Stimulated activated CD8-positive, alpha-beta memory T cell treated with anti-CD3 and anti-CD28 coated beads, Interleukin-4, amount 100 ng/mL, for 4 hours (primary cell): Measurements from ENCODE around the gene RTN1.

Experiments
- DNase-seq, 2 donors: peaks; one replicate each; pipeline ENCODE4 v3.0.0-alpha.2; 2020; ENCODE audit warnings: low read depth in 2 of 2, low spot score in 1 of 2

Gene RTN1

GRCh38 chr14:59788176-59788575 lies 82.4 kb downstream of the RTN1 start:
- DNase-seq = no peak

- no peak for DNase-seq
Measured at GRCh38 chr14:59787045-59787674, 83.4 kb downstream of the RTN1 start.

- no peak for DNase-seq
Measured at GRCh38 chr14:59785629-59786028, 84.9 kb downstream of the RTN1 start.

- DNase-seq = no peak
Measured at GRCh38 chr14:59782760-59783159, 87.8 kb downstream of the RTN1 start.

GRCh38 chr14:59777006-59777579 lies 93.5 kb downstream of the RTN1 start:
- no peak for DNase-seq

GRCh38 chr14:59776468-59776867 lies 94.1 kb downstream of the RTN1 start:
- DNase-seq = no peak

- DNase-seq = no peak
Measured at GRCh38 chr14:59772233-59772632, 98.3 kb downstream of the RTN1 start.

- DNase-seq = no peak
Measured at GRCh38 chr14:59771577-59771976, 99.0 kb downstream of the RTN1 start.

GRCh38 chr14:59769586-59769985 lies 101.0 kb downstream of the RTN1 start:
- DNase-seq = no peak

GRCh38 chr14:59768855-59769375 lies 101.7 kb downstream of the RTN1 start:
- no peak for DNase-seq

GRCh38 chr14:59761851-59762250 lies 108.7 kb downstream of the RTN1 start:
- no peak for DNase-seq

- no peak for DNase-seq
Measured at GRCh38 chr14:59755409-59756135, 115.0 kb downstream of the RTN1 start.

- no peak for DNase-seq
Measured at GRCh38 chr14:59754256-59754655, 116.3 kb downstream of the RTN1 start.

- no peak for DNase-seq
Measured at GRCh38 chr14:59753512-59753911, 117.1 kb downstream of the RTN1 start.

- no peak for DNase-seq
Measured at GRCh38 chr14:59751578-59751977, 119.0 kb downstream of the RTN1 start.

GRCh38 chr14:59739794-59740193 lies 130.8 kb downstream of the RTN1 start:
- no peak for DNase-seq

GRCh38 chr14:59728304-59728703 lies 142.3 kb downstream of the RTN1 start:
- no peak for DNase-seq

GRCh38 chr14:59727073-59727661 lies 143.4 kb downstream of the RTN1 start:
- no peak for DNase-seq

GRCh38 chr14:59711080-59711479 lies 159.5 kb downstream of the RTN1 start:
- DNase-seq = no peak

GRCh38 chr14:59707778-59708561 lies 162.6 kb downstream of the RTN1 start:
- no peak for DNase-seq

- DNase-seq = no peak
Measured at GRCh38 chr14:59705866-59706265, 164.7 kb downstream of the RTN1 start.
